Testis (tissue), 2 donors: ENCODE data around the gene ELMO1.

Source experiments
- CTCF ChIP-seq, 3 experiments: fragments of 450-650 bp in 2 of 3; fragments of 200-600 bp in 1 of 3; sonication (generic) in 1 of 3; IDR thresholded peaks; one replicate each; pipeline ENCODE4 v1.5.1; 2016 to 2019; ENCODE audit warnings: antibody characterized with exemption in 3 of 3, mild to moderate bottlenecking in 2 of 3, moderate library complexity in 1 of 3
- POLR2A ChIP-seq: fragments of 450-650 bp; IDR thresholded peaks from one replicate; pipeline ENCODE4 v1.6.1; 2017; ENCODE audit warnings: antibody characterized with exemption, mild to moderate bottlenecking, moderate library complexity

GRCh38 chr7:36906956-36907635, 541.6 kb downstream of the ELMO1 start:
- TF ChIP-seq CTCF (IDR thresholded peaks at IDR 0.05) (no peak), POLR2A (no peak)
